Astrocyte of the hippocampus (primary cell): ENCODE data around the gene NCAPD2.
"Not testable (repeated sequence)": the region's sequence is repeated elsewhere in the genome, so short reads cannot be mapped to it uniquely, and the experiment has no call there.

Source experiments
- DNase-seq: peaks from one replicate; pipeline ENCODE4 v3.0.0; 2011; ENCODE audit warnings: low read depth, low spot score

The NCAPD2 gene

DNA sequence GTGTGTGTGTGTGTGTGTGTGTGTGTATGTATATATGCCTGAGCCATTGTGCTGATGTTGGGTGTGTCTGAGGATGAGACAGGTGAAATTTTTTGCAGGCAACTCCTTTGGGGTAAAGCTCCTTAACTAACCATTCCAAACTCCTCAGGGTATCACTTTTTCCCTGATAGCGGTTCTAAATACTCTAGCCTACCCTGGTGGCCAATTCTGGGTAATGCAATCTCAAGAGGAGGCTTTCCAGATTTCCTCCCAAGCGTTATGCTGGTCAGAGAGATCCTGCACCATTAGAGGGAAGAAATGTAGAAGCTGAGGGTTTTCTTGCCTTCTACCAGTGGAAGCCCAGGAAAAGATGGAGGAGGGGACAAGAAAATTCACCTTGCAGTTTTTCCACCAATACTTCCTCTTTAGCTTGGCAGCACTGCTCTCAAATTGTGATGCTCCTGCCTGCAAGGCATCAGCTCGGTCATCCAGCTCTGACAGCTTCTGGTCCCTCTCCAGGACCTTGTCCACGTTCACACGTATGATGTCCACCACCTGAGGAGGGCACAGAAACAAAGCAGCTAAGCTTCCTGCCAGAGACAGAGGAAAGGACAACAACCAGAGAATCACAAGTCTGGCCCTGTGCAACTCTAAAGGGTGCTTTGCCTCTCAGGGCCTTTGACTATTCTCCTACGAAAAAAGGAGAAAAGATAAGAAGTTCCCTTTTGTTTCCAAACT, 28.3 kb upstream of the NCAPD2 start:
- peak; percentile 82 for DNase-seq

DNA sequence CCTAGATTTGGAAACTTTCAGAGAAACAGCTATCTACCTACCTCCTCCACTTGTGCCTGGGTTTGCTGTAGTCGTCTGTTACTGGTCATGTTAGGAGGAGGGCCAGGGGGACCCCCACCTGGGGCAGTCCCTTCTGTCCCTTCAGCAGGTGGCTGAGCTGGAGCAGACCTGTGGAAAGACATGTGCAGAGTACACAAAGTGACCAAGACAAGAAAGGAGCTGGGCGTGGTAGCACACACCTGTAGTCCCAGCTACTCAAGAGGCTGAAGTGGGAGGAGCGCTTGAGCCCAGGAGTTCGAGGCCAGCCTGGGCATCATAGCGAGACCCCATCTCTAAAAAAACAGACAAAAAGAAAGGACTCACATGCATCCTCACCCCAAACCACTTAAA, 27.7 kb upstream of the NCAPD2 start:
- DNase-seq, result no peak

DNA sequence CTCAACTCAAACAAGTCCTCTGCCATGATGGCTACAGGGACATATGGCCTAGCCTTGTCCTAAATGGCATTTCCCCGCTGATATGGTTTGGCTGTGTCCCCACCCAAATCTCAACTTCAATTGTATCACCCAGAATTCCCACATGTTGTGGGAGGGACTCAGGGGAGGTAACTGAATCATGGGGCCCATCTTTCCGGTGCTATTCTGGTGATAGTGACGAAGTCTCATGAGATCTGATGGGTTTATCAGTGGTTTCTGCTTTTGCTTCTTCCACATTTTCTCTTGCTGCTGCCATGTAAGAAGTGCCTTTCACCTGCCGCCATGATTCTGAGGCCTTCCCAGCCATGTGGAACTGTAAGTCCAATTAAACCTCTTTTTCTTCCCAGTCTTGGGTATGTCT, 27.2 kb upstream of the NCAPD2 start:
- DNase-seq, result not testable (repeated sequence)

DNA sequence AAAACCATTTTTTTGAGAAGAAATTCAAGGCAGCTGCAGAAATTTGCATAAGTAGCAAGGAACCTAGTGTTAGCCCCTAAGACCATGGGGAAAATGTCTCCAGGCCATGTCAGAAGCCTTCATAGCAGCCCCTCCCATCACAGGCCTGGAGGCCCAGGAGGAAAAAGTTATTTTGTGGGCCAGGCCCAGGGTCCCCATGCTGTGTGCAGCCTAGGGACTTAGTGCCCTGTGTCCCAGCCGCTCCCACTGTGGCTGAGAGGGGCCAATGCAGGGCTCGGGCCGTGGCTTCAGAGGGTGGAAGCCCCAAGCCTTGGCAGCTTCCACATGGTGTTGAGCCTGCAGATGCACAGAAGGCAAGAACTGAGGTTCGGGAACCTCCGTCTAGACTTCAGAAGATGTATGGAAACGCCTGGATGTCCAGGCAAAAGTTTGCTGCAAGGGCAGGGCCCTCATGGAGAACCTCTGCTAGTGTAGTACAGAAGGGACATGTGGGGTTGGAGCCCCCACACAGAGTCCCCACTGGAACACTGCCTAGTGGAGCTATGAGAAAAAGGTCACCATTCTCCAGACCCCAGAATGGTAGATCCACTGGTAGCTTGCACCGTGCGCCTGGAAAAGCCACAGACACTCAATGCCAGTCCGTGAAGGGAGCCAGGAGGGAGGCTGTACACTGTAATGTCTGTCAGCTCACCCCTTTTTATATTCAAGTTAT, 26.2 kb upstream of the NCAPD2 start:
- not testable (repeated sequence) for DNase-seq

DNA sequence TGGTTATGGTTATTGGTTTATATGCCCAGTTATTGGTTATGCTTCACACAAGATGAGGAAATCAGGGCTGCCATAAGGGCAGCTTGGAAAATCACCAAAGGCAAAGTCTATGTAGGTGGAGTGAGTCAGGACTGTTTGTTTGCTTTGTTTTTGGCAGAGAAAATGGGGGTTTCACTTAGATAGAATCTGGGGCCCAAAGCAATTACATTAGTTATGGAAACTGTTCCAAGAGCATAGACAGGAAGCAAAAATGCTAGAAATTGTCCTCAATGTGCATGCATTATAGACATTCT, 25.7 kb upstream of the NCAPD2 start:
- DNase-seq, result no peak

DNA sequence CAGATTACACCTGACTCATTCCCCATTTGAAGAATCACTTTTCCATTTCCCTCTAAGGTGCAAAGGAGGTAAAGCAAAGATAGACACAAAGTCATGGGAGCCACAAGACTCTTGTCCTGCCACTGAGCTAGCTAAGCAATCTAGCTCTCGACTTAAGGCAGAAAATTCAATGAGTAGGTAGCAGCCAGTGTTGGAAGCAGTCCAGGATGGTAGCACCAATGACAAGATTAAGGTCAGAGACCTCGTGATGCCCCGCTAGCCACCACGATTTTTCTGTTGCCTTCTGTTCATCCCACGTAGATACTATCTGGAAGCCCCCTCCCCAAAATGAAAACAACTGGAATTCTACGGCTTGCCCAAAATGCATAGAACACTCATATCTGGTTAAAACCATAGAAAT, 24.8 kb upstream of the NCAPD2 start:
- no peak for DNase-seq

DNA sequence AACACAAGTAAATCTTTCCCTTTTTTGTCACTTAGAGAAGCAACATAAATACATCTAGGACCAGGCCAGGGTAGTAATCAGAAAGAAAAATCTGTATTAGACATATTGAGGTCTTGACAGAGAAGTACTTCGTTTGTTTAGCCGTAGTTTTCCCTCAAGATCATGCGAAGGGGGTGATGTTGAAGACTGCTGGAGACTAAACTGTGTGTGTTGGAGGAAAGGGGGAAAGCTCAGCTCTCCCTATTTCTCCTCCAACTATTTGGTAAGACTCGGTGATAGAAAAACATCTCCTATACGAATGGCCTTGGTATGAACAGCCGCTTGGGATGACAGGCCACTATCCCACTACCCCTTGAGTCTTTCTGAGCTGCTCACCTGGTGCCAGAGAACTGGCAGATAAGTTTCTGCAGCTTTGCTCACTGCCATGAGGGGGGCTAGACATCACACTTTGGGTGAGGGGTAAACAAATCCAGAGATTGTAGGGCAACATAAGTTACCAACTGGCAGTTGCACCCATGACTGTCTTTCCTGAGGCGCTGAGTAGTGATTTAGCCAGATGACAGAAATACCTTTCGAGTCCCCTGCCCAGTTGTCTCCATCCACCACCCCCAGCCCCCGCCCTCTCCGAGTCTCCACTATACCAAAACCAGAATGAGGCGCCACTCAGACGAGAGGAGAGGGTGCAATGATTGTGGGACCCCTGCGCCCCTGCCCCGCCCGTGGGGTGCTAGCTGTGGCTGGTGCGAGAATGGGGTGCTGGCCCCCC, 24.1 kb upstream of the NCAPD2 start:
- DNase-seq, result no peak

DNA sequence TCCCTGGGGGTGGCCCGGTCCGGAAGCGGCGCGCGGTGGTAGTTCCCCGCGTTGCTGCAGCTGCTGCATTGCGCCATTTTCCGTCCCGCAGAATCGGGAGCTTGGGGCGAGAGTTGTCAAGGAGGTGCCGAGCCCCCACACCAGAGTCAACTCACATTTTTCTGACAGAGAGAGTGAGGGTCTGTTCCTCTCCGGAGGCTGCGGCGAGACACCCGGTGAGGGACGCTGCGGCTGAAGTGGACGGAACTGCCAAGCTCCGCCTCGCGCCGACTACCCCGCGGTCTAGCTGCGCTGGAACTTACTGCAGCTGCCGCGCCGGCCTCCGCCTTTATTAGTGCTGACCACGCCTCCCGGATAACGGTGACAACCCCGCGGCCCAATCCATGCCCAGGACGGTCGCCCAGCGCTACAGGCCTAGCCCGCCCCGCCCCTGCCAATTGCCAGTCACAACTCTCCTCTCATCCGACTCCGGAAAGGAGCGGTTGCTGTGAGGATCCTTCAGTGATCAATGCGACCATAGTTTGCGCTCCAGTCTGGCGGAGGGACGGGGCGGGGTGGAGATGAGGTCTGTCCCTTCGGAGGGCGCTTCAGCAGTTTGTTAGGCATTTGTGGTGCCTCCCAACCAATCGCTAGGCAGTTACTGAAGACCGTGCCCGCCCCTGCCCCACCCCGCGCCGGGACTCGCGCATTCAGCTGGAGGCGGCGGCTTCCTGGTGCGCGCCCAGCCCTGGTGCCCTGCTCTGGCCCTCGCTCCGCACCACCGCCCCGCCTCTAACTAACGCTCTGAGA, 23.3 kb upstream of the NCAPD2 start, which contains the start of gene VAMP1:
Gene VAMP1 (minus strand): TSS at position 303 of the 789 bp plus-strand sequence. CDS start 146 bp downstream, at position 157.
- peak; percentile 98 for DNase-seq

DNA sequence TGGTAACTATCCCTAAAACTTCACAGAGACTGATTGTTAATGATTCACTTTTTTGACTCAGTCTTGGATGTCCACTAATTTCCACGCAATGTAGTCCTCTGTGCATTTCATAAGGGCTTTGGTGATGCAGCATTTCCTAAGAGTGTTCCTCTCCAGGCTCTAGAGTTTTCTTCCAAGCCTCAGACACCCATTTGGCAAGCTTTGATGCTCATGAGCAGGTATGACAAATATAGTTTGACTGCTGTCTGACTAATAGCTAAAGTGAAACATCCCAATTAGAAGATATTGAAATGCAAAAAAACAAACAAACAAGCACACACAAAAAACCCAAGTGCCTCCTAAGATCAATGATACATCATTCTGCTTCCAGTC, 21.9 kb upstream of the NCAPD2 start:
- no peak for DNase-seq

DNA sequence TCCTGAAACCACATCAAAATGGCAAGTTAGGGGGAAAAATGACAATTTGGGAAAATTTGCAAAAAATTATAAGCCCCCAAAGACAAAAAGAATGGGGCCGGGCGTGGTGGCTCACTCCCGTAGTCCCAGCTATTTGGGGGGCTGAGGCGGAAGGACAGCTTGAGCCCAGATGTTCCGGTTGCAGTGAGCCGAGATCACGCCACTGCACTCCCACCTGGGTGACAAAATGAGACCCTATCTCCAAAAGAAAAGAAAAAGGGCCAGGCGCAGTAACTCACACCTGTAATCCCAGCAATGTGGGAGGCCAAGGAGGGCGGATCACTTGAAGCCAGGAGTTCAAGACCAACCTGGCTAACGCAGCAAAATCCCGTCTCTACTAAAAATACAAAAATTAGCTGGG, 21.4 kb upstream of the NCAPD2 start:
- DNase-seq, result no peak

DNA sequence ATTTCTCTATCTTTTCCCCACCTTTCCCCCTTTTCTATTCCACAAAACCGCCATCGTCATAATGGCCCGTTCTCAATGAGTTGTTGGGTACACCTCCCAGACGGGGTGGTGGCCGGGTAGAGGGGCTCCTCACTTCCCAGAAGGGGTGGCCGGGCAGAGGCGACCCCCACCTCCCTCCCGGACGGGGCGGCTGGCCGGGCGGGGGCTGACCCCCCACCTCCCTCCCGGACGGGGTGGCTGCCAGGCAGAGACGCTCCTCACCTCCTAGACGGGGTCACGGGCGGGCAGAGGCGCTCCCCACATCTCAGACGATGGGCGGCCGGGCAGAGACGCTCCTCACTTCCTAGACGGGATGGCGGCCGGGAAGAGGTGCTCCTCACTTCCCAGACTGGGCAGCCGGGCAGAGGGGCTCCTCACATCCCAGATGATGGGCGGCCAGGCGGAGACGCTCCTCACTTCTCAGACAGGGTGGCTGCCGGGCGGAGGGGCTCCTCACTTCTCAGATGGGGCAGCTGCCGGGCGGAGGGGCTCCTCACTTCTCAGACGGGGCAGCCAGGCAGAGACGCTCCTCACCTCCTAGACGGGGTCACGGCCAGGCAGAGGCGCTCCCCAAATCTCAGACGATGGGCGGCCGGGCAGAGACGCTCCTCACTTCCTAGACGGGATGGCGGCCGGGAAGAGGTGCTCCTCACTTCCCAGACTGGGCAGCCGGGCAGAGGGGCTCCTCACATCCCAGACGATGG, 18.5 kb upstream of the NCAPD2 start:
- DNase-seq, result not testable (repeated sequence)

DNA sequence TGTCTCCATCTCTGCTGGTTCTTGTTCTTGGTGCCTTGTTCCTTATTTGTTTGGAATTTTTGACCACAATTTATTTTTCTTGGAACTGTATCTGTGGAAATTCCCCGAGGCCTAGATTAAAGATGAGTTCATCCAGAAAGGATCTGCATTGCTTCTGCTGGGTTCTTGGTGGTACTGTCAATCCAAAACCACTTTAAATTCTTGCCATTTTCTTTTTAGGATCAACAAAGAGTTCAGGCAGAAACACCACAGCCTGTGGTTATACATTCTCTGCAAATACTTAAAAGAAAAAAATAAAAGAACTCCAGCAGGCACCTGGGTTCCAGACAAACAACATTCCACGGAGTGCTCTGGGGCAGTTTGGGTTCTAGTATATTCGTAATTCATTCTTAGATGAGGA, 17.4 kb upstream of the NCAPD2 start:
- DNase-seq, result peak; percentile 84

DNA sequence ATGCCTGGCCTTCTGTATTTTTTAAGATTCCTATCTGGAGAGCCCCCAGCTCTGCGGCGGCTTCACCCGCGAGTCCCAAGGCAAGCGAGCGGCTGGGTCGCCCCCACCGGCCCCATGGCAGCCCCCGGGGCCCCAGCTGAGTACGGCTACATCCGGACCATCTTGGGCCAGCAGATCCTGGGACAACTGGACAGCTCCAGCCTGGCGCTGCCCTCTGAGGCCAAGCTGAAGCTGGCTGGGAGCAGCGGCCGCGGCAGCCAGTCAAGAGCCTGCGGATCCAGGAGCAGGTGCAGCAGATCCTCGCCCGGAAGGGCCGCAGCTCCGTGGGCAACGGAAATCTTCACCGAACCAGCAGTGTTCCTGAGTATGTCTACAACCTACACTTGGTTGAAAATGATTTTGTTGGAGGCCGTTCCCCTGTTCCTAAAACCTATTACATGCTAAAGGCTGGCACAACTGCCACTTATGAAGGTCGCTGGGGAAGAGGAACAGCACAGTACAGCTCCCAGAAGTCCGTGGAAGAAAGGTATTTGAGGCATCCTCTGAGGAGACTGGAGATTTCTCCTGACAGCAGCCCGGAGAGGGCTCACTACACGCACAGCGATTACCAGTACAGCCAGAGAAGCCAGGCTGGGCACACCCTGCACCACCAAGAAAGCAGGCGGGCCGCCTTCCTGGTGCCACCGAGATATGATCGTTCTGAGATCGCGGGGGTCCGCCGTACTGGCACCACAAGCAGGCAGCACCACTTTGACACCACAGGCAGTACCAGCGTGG, 16.1 kb upstream of the NCAPD2 start:
- not testable (repeated sequence) for DNase-seq

DNA sequence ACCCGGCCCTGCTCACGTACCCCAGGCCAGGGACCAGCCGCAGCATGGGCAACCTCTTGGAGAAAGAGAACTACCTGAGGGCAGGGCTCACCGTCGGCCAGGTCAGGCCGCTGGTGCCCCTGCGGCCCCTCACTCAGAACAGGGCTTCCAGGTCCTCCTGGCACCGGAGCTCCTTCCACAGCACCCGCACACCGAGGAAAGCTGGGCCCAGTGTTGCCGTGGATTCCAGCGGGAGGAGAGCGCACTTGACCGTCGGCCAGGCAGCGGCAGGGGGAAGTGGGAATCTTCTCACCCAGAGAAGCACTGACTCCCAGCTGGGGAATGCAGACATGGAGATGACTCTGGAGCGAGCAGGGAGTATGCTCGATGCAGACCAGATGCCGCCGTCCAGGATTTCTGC, 15.5 kb upstream of the NCAPD2 start:
- no peak for DNase-seq

DNA sequence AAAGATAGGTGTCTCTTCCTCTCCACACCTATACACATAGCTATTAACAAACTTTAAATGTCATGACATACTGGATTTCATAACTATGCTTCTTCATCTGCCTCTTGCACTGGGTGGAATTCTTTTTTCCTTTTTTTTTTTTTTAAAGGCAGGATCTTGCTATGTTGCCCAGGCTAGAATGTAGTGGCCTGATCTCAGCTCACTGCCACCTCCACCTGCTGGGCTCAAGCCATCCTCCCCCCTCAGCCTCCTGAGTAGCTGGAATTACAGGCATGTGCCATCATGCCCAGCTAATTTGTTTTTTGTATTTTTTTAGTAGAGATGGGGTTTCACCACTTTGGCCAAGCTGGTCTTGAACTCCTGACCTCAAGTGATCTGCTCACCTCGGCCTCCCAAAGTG, 5.7 kb upstream of the NCAPD2 start:
- no peak for DNase-seq

DNA sequence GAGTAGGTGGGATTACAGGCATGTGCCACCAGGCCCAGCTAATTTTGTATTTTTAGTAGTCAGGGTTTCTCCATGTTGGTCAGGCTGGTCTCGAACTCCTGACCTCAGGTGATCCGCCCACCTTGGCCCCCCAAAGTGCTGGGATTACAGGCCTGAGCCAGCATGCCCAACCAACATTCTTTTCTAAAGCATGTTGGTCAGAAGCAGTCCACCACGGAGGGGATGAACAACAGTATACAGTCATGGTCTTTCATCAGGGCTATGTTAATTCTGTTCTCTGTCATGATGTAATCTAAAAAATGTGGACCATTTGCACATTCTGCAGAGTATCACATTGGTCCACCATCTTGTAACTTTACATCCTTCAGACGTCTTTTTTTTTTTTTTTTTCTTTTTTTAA, 4.5 kb upstream of the NCAPD2 start:
- DNase-seq, result peak; percentile 23

DNA sequence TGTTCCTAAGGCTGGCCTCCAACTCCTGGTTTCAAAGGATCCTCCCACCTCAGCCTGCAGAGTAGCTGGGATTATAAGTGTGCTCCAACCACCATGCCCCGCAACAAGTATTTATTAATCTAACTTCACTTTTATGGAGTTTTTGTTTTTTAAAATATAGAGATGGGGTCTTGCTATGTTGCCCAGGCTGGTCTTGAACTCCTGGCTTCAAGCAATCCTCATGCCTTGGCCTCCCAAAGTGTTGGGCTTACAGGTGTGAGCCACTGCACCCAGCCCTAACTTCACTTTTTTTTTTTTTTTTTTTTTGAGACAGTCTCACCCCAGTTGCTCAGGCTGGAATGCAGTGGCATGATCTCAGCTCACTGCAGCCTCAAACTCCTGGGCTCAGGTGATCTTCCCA, 3.2 kb upstream of the NCAPD2 start:
- not testable (repeated sequence) for DNase-seq

DNA sequence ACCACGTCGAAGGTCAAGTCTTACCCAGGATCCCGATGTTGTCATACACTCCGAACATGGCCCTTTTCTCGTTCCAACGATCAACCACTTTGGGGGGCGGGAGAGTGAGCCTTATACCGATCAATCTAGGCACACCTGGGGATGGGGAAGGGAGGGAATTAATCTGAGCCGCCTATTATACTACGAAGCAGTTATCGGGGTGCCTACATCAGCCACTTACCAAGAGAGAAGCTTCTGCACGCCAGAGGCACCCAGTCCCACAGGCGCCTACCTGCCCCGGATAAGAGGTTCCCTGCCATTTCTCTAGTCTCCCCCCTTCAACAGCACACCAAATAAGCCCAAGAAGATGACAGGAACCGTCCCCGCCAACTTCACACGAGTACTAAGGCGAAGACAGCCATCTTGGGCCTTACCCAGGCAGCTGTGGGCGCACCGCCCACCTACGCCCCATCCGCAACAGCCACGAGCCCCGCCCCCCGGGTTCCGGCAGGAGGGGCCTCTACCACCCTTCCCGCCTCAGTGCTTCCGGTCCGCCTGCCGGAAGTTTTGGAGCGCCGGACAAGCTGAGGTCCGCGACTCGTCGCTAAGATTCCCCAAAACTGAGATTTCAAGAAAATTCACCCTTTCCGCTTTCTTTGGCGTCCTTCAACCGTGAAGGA, 935 bp upstream of the NCAPD2 start, which contains the start of gene MRPL51:
Gene MRPL51 (minus strand): TSS at position 425 of the 659 bp plus-strand sequence. CDS start 126 bp downstream, at position 299.
- peak; percentile 98 for DNase-seq

DNA sequence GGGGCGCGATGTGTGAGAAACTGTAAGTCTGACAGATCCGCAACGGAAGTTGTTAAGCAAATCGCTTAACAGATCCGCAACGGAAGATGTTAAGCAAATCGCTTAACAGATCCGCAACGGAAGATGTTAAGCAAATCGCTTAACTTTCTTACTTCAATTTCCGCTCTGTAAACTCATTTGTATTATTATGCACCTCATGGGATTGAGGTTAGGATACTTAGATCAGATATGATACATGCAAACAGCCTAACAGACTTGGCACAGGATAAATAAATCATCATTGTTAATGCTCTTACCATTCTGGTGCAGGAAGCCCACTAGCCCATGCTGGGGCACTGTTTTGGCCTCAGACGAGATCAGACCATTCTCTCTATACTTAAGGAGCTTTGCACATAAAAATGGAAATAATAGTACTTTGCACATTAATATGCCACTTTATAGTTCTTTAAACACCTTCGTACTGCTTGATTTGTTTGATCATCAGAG, 399 bp downstream of the NCAPD2 start:
- DNase-seq, result no peak

DNA sequence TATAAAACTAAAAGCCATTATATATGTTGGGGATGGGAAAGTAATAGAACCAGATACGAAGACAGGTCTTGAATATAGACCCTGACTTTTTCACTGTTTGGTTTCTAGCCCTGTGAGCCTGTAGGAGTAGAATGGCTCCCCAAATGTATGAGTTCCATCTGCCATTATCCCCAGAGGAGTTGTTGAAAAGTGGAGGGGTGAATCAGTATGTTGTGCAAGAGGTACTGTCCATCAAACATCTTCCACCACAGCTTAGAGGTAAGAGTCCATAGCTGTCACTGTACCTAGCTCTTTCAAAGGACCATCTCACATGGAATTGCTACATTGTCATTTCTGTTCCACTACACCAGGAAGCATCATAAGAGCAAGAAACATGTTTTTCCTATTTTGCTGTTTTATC, 1.1 kb downstream of the NCAPD2 start:
- no peak for DNase-seq
